Measurements from ENCODE around the gene GLB1L3.
A peak's percentile ranks its signal among the peaks of the same experiment; 100 is the strongest.

The GLB1L3 gene

DNA sequence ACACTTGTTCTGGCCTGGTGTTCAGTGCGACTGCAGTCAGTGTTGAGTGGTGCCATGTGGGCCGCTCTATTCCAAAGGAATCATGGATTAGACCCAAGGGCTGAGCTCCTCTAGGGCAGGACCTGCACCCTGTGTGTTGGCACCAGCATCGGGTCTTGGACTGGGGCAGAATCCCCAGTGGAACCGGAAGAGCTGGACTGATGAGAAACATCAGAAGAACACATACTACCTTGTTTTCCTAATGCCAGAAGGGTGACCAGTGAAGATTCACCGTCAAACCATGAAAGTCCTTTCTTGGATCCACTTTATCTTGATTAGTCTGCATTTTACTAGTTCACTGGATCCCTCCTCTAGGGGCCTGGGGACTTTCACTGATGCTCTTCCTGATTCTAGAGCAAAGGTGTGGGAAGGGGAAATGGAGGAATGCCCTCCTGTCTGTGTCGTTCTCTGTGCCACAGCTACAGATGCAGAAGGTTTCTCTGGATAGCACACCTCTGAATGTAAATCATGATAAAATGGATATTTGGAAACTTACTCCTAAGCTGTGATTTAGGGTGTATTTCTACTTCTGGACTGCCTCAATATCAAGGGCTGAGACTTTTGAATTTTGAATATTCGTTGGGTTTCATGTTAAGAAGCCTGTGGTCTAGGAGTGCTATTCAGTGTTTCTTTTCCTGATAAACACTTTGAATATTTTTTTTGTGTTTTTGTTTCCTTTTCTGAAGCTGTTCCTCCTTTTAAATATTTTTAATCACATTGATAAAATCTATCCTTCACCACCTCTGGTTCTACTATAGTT, 11.0 kb upstream of the GLB1L3 start:
- ChIA-PET POLR2A (interaction anchor here (0.7 kb wide), 1 partner anchor 14 kb away, joined by 3 read pairs; no protein-coding TSS in a partner anchor), CTCF (interaction anchor here (1.4 kb wide), 1 partner anchor 13 kb away, joined by 5 read pairs; no protein-coding TSS in a partner anchor)
- H3K36me3 ChIP-seq (ENCODE audit: control insufficient read depth in 2 of 2, insufficient read depth in 1 of 2, low read length in 2 of 2), result peaks cover 0 to 41% of the 10 kb centered on the region in 2 experiments; a peak in 2 of 3 replicates
- no peak overlapping the region for H3K4me3 ChIP-seq (ENCODE audit: low read depth, low read length)
- H3K4me1 ChIP-seq (ENCODE audit: control insufficient read depth, insufficient read depth, low read length), result no peaks in the 10 kb centered on the region
- TF ChIP-seq ZNF324 (tag by site-specific recombination; IDR thresholded peaks at IDR 0.05) (no peak), ZNF776 (tag by site-specific recombination; IDR thresholded peaks at IDR 0.05; ENCODE audit: borderline replicate concordance) (no peak)
- no peak overlapping the region for H3K27ac ChIP-seq (ENCODE audit: extremely low read depth, low read depth, low read length)
- H3K9me3 ChIP-seq (ENCODE audit: control insufficient read depth, insufficient read depth, low read depth, low read length), result no peaks in the 10 kb centered on the region

GRCh38 chr11:134266440-134266839, 9.7 kb upstream of the GLB1L3 start:
- peaks cover 0 to 28% of the 10 kb centered on the region in 2 experiments; a peak in 2 of 3 replicates for H3K36me3 ChIP-seq (ENCODE audit: control insufficient read depth in 2 of 2, insufficient read depth in 1 of 2, low read length in 2 of 2)
- peak; percentile 61; the same call in 1 of the 2 replicates for TF ChIP-seq WT1 (tag by site-specific recombination; IDR thresholded peaks at IDR 0.05)
- TF ChIP-seq, protein P1, sequence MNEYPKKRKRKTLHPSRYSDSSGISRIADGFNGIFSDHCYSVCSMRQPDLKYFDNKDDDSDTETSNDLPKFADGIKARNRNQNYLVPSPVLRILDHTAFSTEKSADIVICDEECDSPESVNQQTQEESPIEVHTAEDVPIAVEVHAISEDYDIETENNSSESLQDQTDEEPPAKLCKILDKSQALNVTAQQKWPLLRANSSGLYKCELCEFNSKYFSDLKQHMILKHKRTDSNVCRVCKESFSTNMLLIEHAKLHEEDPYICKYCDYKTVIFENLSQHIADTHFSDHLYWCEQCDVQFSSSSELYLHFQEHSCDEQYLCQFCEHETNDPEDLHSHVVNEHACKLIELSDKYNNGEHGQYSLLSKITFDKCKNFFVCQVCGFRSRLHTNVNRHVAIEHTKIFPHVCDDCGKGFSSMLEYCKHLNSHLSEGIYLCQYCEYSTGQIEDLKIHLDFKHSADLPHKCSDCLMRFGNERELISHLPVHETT (tag by site-specific recombination; IDR thresholded peaks at IDR 0.05), result no peak
- no peak for TF ChIP-seq ZNF155 (tag by site-specific recombination; IDR thresholded peaks at IDR 0.05)
- TF ChIP-seq, protein P2, sequence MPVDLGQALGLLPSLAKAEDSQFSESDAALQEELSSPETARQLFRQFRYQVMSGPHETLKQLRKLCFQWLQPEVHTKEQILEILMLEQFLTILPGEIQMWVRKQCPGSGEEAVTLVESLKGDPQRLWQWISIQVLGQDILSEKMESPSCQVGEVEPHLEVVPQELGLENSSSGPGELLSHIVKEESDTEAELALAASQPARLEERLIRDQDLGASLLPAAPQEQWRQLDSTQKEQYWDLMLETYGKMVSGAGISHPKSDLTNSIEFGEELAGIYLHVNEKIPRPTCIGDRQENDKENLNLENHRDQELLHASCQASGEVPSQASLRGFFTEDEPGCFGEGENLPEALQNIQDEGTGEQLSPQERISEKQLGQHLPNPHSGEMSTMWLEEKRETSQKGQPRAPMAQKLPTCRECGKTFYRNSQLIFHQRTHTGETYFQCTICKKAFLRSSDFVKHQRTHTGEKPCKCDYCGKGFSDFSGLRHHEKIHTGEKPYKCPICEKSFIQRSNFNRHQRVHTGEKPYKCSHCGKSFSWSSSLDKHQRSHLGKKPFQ (tag by site-specific recombination; IDR thresholded peaks at IDR 0.05), result peak; percentile 45; the same call in 1 of the 2 replicates
- no peak for TF ChIP-seq ZNF664 (tag by site-specific recombination; IDR thresholded peaks at IDR 0.05)
- no peak for TF ChIP-seq ZNF548 (tag by site-specific recombination; IDR thresholded peaks at IDR 0.05)
- TF ChIP-seq ZNF19 (tag by site-specific recombination; IDR thresholded peaks at IDR 0.05; ENCODE audit: low read depth), result no peak
- POLR2A ChIA-PET, result interaction anchor here (0.9 to 1.3 kb wide), 2 partner anchors 12 to 42 kb away, joined by 3 to 4 read pairs; partner anchors contain the start of genes ACAD8 and VPS26B
- H3K9me3 ChIP-seq (ENCODE audit: control insufficient read depth, insufficient read depth, low read depth, low read length), result no peaks in the 10 kb centered on the region
- no peak overlapping the region for H3K27ac ChIP-seq (ENCODE audit: extremely low read depth, low read depth, low read length)
- no peaks in the 10 kb centered on the region for H3K4me1 ChIP-seq (ENCODE audit: control insufficient read depth, insufficient read depth, low read length)
- CTCF ChIA-PET, result interaction anchor here (0.6 to 1.4 kb wide), 2 partner anchors 15 to 523 kb away, joined by 3 to 5 read pairs; no protein-coding TSS in a partner anchor
- no peak overlapping the region for H3K4me3 ChIP-seq (ENCODE audit: low read depth, low read length)

GRCh38 chr11:134266841-134267251, 9.3 kb upstream of the GLB1L3 start:
- H3K9me3 ChIP-seq (ENCODE audit: control insufficient read depth, insufficient read depth, low read depth, low read length), result no peaks in the 10 kb centered on the region
- H3K36me3 ChIP-seq (ENCODE audit: control insufficient read depth in 2 of 2, insufficient read depth in 1 of 2, low read length in 2 of 2), result peaks cover 0 to 24% of the 10 kb centered on the region in 2 experiments; a peak in 2 of 3 replicates
- no peaks in the 10 kb centered on the region for H3K4me1 ChIP-seq (ENCODE audit: control insufficient read depth, insufficient read depth, low read length)
- H3K27ac ChIP-seq (ENCODE audit: extremely low read depth, low read depth, low read length), result no peak overlapping the region
- ChIA-PET CTCF (interaction anchor here (0.6 kb wide), 1 partner anchor 523 kb away, joined by 3 read pairs; no protein-coding TSS in a partner anchor), POLR2A (interaction anchor here (0.9 to 1.3 kb wide), 2 partner anchors 13 to 42 kb away, joined by 3 to 4 read pairs; partner anchors contain the start of genes ACAD8 and VPS26B)
- H3K4me3 ChIP-seq (ENCODE audit: low read depth, low read length), result no peak overlapping the region
- TF ChIP-seq ZNF223 (tag by site-specific recombination; IDR thresholded peaks at IDR 0.05) (no peak), ZNF571 (tag by site-specific recombination; IDR thresholded peaks at IDR 0.05) (no peak), ZNF830 (tag by site-specific recombination; IDR thresholded peaks at IDR 0.05; ENCODE audit: low read depth) (no peak), ZNF701 (tag by site-specific recombination; IDR thresholded peaks at IDR 0.05) (no peak), ZBTB44 (tag by site-specific recombination; IDR thresholded peaks at IDR 0.05) (no peak), ZNF623 (tag by site-specific recombination; IDR thresholded peaks at IDR 0.05) (no peak), SP2 (tag by site-specific recombination; IDR thresholded peaks at IDR 0.05) (no peak), ZNF202 (tag by site-specific recombination; IDR thresholded peaks at IDR 0.05; ENCODE audit: borderline replicate concordance) (no peak), KLF9 (tag by site-specific recombination; IDR thresholded peaks at IDR 0.05; ENCODE audit: low read depth) (no peak), GLIS2 (tag by site-specific recombination; IDR thresholded peaks at IDR 0.05) (no peak), ZNF48 (tag by site-specific recombination; IDR thresholded peaks at IDR 0.05) (no peak), ZNF423 (tag by site-specific recombination; IDR thresholded peaks at IDR 0.05) (no peak), GLIS1 (tag by site-specific recombination; IDR thresholded peaks at IDR 0.05) (no peak), ZSCAN23 (tag by site-specific recombination; IDR thresholded peaks at IDR 0.05) (no peak), FEZF1 (tag by site-specific recombination; IDR thresholded peaks at IDR 0.05) (no peak), GFI1B (tag by site-specific recombination; IDR thresholded peaks at IDR 0.05) (no peak), ZNF473 (tag by site-specific recombination; IDR thresholded peaks at IDR 0.05) (no peak)
- TF ChIP-seq, protein P3, sequence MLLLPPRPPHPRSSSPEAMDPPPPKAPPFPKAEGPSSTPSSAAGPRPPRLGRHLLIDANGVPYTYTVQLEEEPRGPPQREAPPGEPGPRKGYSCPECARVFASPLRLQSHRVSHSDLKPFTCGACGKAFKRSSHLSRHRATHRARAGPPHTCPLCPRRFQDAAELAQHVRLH (tag by site-specific recombination; IDR thresholded peaks at IDR 0.05), result no peak
